NT2/D1 (cell line): ENCODE measurements around the gene CDH13.

Experiments
- DNase-seq: peaks from one replicate; pipeline ENCODE4 v3.0.0-alpha.2; 2011; ENCODE audit warnings: low read depth, low spot score
- H3K27me3 ChIP-seq: 2 replicates; pipeline ENCODE4 v1.6.0; 2011; ENCODE audit warnings: mild to moderate bottlenecking; ENCODE audit not compliant: insufficient read length, insufficient read depth
- H3K36me3 ChIP-seq: 2 replicates; pipeline ENCODE4 v1.6.1; 2011; ENCODE audit warnings: mild to moderate bottlenecking, low read length, mixed read lengths; ENCODE audit not compliant: insufficient read depth, insufficient read length
- H3K4me1 ChIP-seq: 2 replicates; pipeline ENCODE4 v1.5.1; 2011; ENCODE audit not compliant: insufficient read depth, insufficient read length
- H3K4me3 ChIP-seq: 2 replicates; pipeline ENCODE4 v1.5.1; 2011; ENCODE audit warnings: low read depth; ENCODE audit not compliant: insufficient read length
- H3K9ac ChIP-seq: 2 replicates; pipeline ENCODE4 v1.6.0; 2011; ENCODE audit warnings: low read depth; ENCODE audit not compliant: insufficient read length
- H3K9me3 ChIP-seq: 2 replicates; pipeline ENCODE4 v1.5.1; 2011; ENCODE audit warnings: mild to moderate bottlenecking, low read length; ENCODE audit not compliant: insufficient read depth
- SUZ12 ChIP-seq: IDR thresholded peaks from 2 replicates; pipeline ENCODE4 v1.6.1; 2011; ENCODE audit not compliant: insufficient read length, insufficient read depth; ENCODE audit errors: extremely low read depth
- YY1 ChIP-seq: IDR thresholded peaks from 2 replicates; pipeline ENCODE4 v1.6.1; 2011; ENCODE audit not compliant: insufficient read length, insufficient read depth
- ZNF274 ChIP-seq: IDR thresholded peaks from 2 replicates; pipeline ENCODE4 v1.6.1; 2011; ENCODE audit warnings: mild to moderate bottlenecking, low read depth, low read length

CDH13 gene

DNA sequence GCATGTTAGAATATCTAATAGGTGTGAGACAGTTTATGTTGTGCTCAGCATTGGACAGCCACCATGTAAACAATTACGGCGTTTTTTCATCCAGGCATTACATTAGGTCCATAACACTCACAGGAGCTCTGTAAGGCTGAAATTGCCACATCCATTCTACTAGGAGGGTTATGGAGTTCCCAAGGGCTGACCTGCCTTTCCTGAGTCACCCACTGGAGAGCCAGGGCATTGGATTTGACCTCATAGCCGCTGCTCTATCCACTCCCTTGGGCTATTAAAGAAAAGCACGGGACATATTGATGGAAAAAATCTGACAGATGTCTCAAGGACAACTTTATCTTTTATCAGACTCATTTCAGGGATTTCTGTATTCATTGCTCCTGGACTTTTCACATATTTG lies 874.7 kb downstream of the CDH13 start:
- no peak overlapping the region for H3K4me3 ChIP-seq
- no peaks in the 10 kb centered on the region for H3K27me3 ChIP-seq
- H3K9me3 ChIP-seq: no peaks in the 10 kb centered on the region
- no peak overlapping the region for H3K9ac ChIP-seq
- no peak for DNase-seq
- no peaks in the 10 kb centered on the region for H3K36me3 ChIP-seq
- H3K4me1 ChIP-seq: no peaks in the 10 kb centered on the region
- TF ChIP-seq SUZ12 (no peak), ZNF274 (no peak), YY1 (no peak)

DNA sequence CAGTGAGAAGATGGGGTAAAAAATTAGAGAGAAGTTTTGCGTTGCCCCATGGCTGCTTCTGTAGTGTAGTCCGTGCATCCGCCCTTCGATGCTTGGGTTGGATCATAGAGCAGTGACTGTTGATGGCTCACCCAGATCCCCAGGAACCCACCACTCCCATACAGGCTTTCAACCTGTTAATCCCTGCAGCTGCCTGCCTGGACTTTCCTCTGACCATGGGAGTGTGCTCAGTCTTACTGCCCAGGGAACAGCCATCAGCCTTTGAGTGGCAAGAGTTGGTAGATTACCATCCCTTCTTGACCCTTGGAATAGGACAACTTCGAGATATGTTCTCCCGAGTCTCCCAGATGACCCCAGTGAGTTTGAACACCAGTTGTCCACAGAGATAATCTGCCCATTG lies 881.5 kb downstream of the CDH13 start:
- Histone ChIP-seq H3K27me3 (no peaks in the 10 kb centered on the region), H3K4me3 (no peak overlapping the region), H3K4me1 (no peaks in the 10 kb centered on the region), H3K36me3 (no peaks in the 10 kb centered on the region), H3K9me3 (no peaks in the 10 kb centered on the region), H3K9ac (no peak overlapping the region)
- TF ChIP-seq SUZ12: no peak
- no peak for TF ChIP-seq YY1
- TF ChIP-seq ZNF274: no peak
- DNase-seq: no peak

DNA sequence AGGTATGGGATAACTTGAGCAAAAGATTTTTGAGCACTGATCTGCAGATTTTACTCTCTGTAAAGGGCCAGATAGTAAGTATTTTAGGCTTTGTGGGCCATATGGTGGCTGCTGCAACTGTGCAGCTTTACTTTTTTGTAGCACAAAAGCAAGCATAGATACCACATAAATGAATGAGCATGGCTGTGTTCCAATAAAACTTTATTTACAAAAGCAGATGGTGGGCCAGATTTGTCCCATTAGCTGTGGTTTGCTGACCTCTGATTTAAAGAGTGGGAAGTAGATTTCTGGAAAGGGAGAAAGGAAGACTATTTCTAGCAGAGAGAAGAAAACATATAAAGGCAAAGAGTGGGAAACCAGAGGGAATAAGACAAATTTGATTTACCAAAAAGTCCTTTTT lies 882.5 kb downstream of the CDH13 start:
- no peaks in the 10 kb centered on the region for H3K36me3 ChIP-seq
- no peaks in the 10 kb centered on the region for H3K4me1 ChIP-seq
- no peaks in the 10 kb centered on the region for H3K27me3 ChIP-seq
- no peak for TF ChIP-seq ZNF274
- TF ChIP-seq YY1: no peak
- no peak for TF ChIP-seq SUZ12
- no peak for DNase-seq
- H3K9ac ChIP-seq: no peak overlapping the region
- H3K4me3 ChIP-seq: no peak overlapping the region
- H3K9me3 ChIP-seq: peaks cover 6% of the 10 kb centered on the region; the same call in 1 of the 2 replicates

DNA sequence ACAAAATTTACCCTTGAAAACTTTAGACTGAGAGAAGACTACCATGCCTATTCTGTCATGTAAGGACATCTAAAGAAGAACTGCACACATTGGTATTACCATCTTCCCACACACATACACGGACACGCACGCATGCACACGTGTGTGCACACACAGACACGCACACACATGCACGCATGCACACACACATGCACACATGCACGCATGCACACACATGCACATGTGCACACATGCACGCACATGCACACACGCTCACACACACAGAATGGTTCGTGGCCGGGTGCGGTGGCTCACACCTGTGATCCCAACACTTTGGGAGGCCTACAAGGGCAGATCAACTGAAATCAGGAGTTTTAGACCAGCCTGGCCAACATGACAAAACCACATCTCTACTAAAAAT lies 884.1 kb downstream of the CDH13 start:
- no peak for DNase-seq
- Histone ChIP-seq H3K36me3 (no peaks in the 10 kb centered on the region), H3K9me3 (peaks cover 6% of the 10 kb centered on the region; the same call in 1 of the 2 replicates), H3K9ac (no peak overlapping the region), H3K27me3 (no peaks in the 10 kb centered on the region), H3K4me3 (no peak overlapping the region), H3K4me1 (no peaks in the 10 kb centered on the region)
- TF ChIP-seq SUZ12: no peak
- no peak for TF ChIP-seq YY1
- no peak for TF ChIP-seq ZNF274

DNA sequence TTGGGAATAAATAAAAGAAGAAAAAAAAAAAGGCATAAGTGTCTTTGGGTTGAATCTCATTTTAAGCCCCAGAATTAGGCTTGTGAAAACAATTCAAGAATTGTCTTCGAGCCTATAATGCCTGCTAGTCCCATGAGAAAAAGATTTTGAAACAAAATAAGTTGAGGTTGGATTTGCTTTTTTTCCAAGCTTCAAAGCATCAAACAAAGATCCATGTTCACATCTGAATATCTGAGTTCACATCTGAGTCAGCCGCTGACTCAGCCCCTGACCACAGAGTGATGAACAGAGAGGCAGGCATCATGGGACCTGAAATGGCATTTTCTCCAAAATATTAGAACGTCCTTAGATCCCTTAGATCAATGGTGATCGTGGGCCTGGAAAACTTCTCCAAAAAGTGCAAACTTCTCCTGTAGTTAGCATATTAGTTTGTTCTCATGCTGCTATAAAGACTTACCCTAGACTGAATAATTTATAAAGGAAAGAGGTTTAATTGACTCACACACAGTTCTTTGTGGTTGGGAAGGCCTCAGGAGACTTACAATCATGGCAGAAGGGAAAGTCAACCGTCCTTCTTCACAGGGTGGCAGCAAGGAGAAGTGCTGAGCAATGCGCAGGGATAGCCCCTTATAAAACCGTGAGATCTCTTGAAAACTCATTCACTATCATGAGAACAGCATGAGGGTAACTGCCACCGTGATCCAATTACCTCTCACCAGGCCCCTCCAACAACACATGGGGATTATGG lies 886.4 kb downstream of the CDH13 start:
- Histone ChIP-seq H3K9ac (no peak overlapping the region), H3K9me3 (peaks cover 22% of the 10 kb centered on the region), H3K4me3 (no peak overlapping the region), H3K27me3 (no peaks in the 10 kb centered on the region), H3K36me3 (no peaks in the 10 kb centered on the region), H3K4me1 (no peaks in the 10 kb centered on the region)
- TF ChIP-seq SUZ12 (no peak), ZNF274 (no peak), YY1 (no peak)
- DNase-seq: no peak

DNA sequence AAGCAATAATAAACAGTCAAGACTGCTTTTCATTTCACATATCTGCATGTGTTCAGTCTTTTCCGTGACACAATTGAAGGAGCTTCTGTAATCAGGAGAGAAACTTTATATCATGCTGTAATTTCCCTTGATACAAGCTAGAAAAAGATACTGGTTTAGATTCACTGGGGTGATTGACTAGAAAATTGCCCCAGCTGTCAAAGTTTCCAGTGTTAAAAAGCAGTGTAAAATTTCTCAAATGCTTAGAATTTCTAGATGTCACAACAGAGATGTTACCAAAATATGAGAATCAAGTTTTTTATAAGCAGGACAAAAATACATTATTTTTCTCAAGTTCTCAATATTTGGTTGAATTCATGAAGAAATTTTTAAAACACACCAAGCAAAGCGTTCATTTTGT lies 888.6 kb downstream of the CDH13 start:
- no peak overlapping the region for H3K4me3 ChIP-seq
- no peak overlapping the region for H3K9ac ChIP-seq
- no peaks in the 10 kb centered on the region for H3K36me3 ChIP-seq
- H3K4me1 ChIP-seq: no peaks in the 10 kb centered on the region
- TF ChIP-seq ZNF274 (no peak), SUZ12 (no peak)
- H3K9me3 ChIP-seq: peaks cover 22% of the 10 kb centered on the region
- no peak for DNase-seq
- no peaks in the 10 kb centered on the region for H3K27me3 ChIP-seq

DNA sequence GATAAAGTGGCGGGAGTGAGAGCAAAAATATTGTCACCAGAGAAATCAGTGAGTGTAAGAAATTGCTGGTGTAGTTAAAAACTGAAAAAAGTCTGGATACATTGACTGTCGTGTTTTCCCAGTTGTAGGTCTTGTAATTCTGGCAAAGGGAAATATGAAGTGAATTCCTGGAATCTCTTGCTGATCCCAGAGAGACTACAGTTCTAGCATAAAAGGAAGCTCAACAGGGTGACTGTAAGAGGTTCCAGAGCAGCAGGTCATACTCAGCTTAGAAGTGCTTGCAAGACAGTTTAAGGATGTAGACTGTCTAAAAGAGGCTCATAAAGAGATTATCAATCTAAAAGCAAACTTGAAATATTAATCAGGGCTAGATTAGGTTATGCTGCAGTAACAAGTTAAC lies 890.2 kb downstream of the CDH13 start:
- DNase-seq: no peak
- no peaks in the 10 kb centered on the region for H3K27me3 ChIP-seq
- no peak overlapping the region for H3K9ac ChIP-seq
- peaks cover 22% of the 10 kb centered on the region for H3K9me3 ChIP-seq
- no peak overlapping the region for H3K4me3 ChIP-seq
- H3K4me1 ChIP-seq: no peaks in the 10 kb centered on the region
- H3K36me3 ChIP-seq: no peaks in the 10 kb centered on the region
- no peak for TF ChIP-seq SUZ12
- TF ChIP-seq YY1: no peak
- no peak for TF ChIP-seq ZNF274
